HepG2 (cell line): Measurements from ENCODE around the gene FYB1. TPM values are rescaled to one million over a fixed set of nuclear protein-coding genes. Genes with fewer than 3 reads are reported as not detected.

ENCODE experiments used
- CENPX ChIP-seq: sonication (generic); formaldehyde crosslinking; IDR thresholded peaks from 2 replicates; pipeline ENCODE4 v1.9.0; 2021; ENCODE audit warnings: mild to moderate bottlenecking, missing genetic modification reagents, moderate library complexity
- FOSL1 ChIP-seq: sonication (generic); formaldehyde crosslinking; IDR thresholded peaks from 2 replicates; pipeline ENCODE4 v1.9.0; 2021; ENCODE audit warnings: missing genetic modification reagents, borderline replicate concordance
- FOXJ3 ChIP-seq: sonication (generic); formaldehyde crosslinking; IDR thresholded peaks from 2 replicates; pipeline ENCODE4 v1.4.0; 2020; ENCODE audit warnings: missing genetic modification reagents, mild to moderate bottlenecking, borderline replicate concordance
- GATAD1 ChIP-seq: IDR thresholded peaks from 2 replicates; pipeline ENCODE4 v1.6.1; 2016; ENCODE audit warnings: missing genetic modification reagents, missing compliant biosample characterization
- PTBP1 ChIP-seq: fragments of 200-400 bp; formaldehyde crosslinking; IDR thresholded peaks from 2 replicates; pipeline ENCODE4 v1.6.1; 2018; ENCODE audit warnings: low read length, low read depth; ENCODE audit not compliant: poor library complexity, severe bottlenecking
- SKI ChIP-seq: fragments of 450-650 bp; IDR thresholded peaks from one replicate; pipeline ENCODE4 v1.6.1; 2018; ENCODE audit warnings: mild to moderate bottlenecking; ENCODE audit not compliant: partially characterized antibody
- SKIL ChIP-seq: sonication (generic); formaldehyde crosslinking; IDR thresholded peaks from 2 replicates; pipeline ENCODE4 v1.8.0; 2022; ENCODE audit warnings: missing genetic modification reagents, mild to moderate bottlenecking, moderate library complexity, borderline replicate concordance
- TCF7L2 ChIP-seq: IDR thresholded peaks from 2 replicates; pipeline ENCODE4 v1.6.1; 2011; ENCODE audit warnings: mild to moderate bottlenecking, low read depth, low read length, moderate library complexity
- THAP9 ChIP-seq: sonication (generic); formaldehyde crosslinking; IDR thresholded peaks from 2 replicates; pipeline ENCODE4; 2020; ENCODE audit warnings: missing genetic modification reagents, mild to moderate bottlenecking, borderline replicate concordance
- ZFAT ChIP-seq: sonication (generic); formaldehyde crosslinking; conservative IDR thresholded peaks from 2 replicates; pipeline ENCODE4 v1.8.1; 2023; ENCODE audit warnings: missing genetic modification reagents, inconsistent platforms
- ZHX1 ChIP-seq: sonication (generic); formaldehyde crosslinking; IDR thresholded peaks from 2 replicates; pipeline ENCODE4 v1.8.1; 2022; ENCODE audit warnings: low read depth, mild to moderate bottlenecking, missing genetic modification reagents
- ZNF274 ChIP-seq: sonication (generic); formaldehyde crosslinking; IDR thresholded peaks from 2 replicates; pipeline ENCODE4 v1.5.1; 2020; ENCODE audit warnings: mild to moderate bottlenecking, missing genetic modification reagents
- ZNF563 ChIP-seq: sonication (generic); formaldehyde crosslinking; IDR thresholded peaks from 2 replicates; pipeline ENCODE4 v1.8.0; 2022; ENCODE audit warnings: mild to moderate bottlenecking, moderate library complexity, missing genetic modification reagents
- ZNF619 ChIP-seq: sonication (generic); formaldehyde crosslinking; IDR thresholded peaks from 2 replicates; pipeline ENCODE4 v1.4.0; 2020; ENCODE audit warnings: mild to moderate bottlenecking, missing genetic modification reagents
- polyA plus RNA-seq, 8 experiments: library from polyadenylated mRNA; depleted of rRNA in 3 of 8; stranded (reverse) in 7 of 8; unstranded in 1 of 8; fragments of >200 nt; fragmentation: Illumina TruSeq in 4 of 8; extraction: Trizol in 4 of 8; gene quantifications; 2 replicates each; pipeline versions ENCODE4 v1.2.1 to v1.2.3, GENCODE V29; 2011 to 2016; ENCODE audit warnings: low read depth in 4 of 8, missing spikeins in 1 of 8, mixed read lengths in 1 of 8; ENCODE audit not compliant: insufficient read depth in 1 of 8
- total RNA-seq, 5 experiments: library from RNA; depleted of rRNA; stranded (reverse); fragments of >200 nt; fragmentation: Illumina TruSeq; extraction: Trizol; gene quantifications; 2 replicates each; pipeline ENCODE4 v1.2.3, GENCODE V29; 2016; ENCODE audit warnings: low read depth in 1 of 5
- TF ChIP-seq, protein P1 (sequence below): sonication (generic); formaldehyde crosslinking; IDR thresholded peaks from 2 replicates; pipeline ENCODE4 v1.8.0; 2023; ENCODE audit warnings: mild to moderate bottlenecking, missing genetic modification reagents
- TF ChIP-seq, protein P2 (sequence below): sonication (generic); formaldehyde crosslinking; IDR thresholded peaks from 2 replicates; pipeline ENCODE4 v1.5.0; 2020; ENCODE audit warnings: missing genetic modification reagents
- TF ChIP-seq, protein P3 (sequence below): sonication (generic); formaldehyde crosslinking; IDR thresholded peaks from 2 replicates; pipeline ENCODE4 v1.8.1; 2023; ENCODE audit warnings: mild to moderate bottlenecking, moderate library complexity, missing genetic modification reagents

Gene FYB1
- total and polyA plus RNA-seq, 2 of the 13 experiments (the other 11 are each of a cell fraction or from before 2014, with no cell fraction given), result 0.03 TPM; not detected in 1

DNA sequence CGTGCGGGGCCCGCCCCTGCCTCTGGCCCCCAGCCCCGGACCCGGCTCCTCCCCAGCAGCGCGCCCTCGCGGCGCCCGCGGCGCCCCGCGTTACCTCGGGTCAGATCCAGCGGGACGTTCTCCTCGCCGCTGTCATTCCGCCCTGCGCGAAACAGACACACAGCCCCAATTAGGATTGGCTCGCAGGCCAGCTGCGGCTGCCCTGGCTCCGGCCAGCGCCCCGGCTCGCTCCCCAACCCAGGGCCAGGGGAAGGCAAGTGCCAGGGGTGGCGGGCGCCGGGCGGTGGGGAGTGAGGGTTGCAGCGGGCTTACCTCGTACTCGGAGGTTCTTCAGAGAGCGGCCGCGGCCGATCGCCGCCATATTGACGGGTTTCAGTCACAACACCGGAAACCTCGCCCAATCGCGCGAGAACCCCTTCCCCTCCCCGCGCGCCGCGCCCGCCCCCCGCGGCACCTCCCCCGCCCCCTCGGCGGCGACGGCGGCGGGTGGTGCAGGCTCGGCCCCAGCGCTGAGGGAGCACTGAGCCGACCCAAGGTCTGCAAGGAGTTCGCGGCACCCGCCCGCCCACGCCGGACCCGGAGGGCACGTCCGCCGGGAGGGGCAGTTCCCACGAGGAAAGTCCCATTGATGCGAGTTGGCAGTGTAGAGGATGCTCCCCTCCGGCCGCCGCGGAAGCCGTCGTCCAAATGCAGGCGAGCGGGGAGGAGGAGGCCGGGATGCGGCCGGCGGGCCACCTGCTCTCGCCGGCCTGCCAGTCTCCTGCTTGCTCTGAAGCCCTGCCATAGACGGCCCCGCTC lies 145.1 kb downstream of the FYB1 start, which contains the start of gene RICTOR (continued):
- TF ChIP-seq THAP9, result no peak
- no peak for TF ChIP-seq FOSL1
- TF ChIP-seq, protein P1, sequence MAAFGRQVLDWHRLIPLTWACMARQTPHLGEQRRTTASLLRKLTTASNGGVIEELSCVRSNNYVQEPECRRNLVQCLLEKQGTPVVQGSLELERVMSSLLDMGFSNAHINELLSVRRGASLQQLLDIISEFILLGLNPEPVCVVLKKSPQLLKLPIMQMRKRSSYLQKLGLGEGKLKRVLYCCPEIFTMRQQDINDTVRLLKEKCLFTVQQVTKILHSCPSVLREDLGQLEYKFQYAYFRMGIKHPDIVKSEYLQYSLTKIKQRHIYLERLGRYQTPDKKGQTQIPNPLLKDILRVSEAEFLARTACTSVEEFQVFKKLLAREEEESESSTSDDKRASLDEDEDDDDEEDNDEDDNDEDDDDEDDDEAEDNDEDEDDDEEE, result no peak
- 0 out of 2 replicates have a peak, but pooled peaks have one; percentile 14 for TF ChIP-seq SKIL (CRISPR knock-in tag)
- TF ChIP-seq, protein P2, sequence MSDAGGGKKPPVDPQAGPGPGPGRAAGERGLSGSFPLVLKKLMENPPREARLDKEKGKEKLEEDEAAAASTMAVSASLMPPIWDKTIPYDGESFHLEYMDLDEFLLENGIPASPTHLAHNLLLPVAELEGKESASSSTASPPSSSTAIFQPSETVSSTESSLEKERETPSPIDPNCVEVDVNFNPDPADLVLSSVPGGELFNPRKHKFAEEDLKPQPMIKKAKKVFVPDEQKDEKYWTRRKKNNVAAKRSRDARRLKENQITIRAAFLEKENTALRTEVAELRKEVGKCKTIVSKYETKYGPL (CRISPR knock-in tag), result peak; percentile 20; the same call in 1 of the 2 replicates
- no peak for TF ChIP-seq CENPX (CRISPR knock-in tag)
- TF ChIP-seq TCF7L2, result no peak
- TF ChIP-seq ZHX1 (CRISPR knock-in tag), result no peak
- TF ChIP-seq ZNF274, result peak; percentile 36; the same call in 1 of the 2 replicates
- TF ChIP-seq FOXJ3, result 0 out of 2 replicates have a peak, but pooled peaks have one; percentile 12
- TF ChIP-seq GATAD1 (CRISPR knock-in tag), result peak; percentile 75
- TF ChIP-seq SKI, result peak; percentile 33
- peak; percentile 86 for TF ChIP-seq ZNF563 (CRISPR knock-in tag)
- TF ChIP-seq, protein P3, sequence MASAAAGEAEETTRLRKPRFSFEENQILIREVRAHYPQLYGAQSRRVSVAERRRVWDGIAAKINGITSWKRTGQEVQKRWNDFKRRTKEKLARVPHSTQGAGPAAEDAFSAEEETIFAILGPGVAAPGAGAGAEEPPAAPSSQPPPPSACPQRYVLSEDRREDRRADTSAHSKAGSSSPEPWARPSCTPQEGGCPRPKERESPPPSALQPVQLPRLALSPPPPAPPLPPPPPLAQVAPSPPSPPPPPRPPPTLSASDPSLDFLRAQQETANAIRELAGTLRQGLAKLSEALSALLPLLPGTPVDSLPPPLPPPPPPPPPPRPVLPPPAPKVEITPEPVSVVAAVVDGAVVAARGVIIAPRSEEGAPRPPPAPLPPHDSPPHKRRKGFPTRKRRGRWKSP (CRISPR knock-in tag), result 0 out of 2 replicates have a peak, but pooled peaks have one; percentile 61
- 0 out of 2 replicates have a peak, but pooled peaks have one; percentile 4 for TF ChIP-seq ZFAT (CRISPR knock-in tag)
- TF ChIP-seq ZNF619 (CRISPR knock-in tag), result no peak
- TF ChIP-seq PTBP1, result no peak
